Measurements from ENCODE around the gene BTBD6.

The BTBD6 gene

GRCh38 chr14:105241641-105242040, 6.7 kb upstream of the BTBD6 start:
- no peak for DNase-seq

DNA sequence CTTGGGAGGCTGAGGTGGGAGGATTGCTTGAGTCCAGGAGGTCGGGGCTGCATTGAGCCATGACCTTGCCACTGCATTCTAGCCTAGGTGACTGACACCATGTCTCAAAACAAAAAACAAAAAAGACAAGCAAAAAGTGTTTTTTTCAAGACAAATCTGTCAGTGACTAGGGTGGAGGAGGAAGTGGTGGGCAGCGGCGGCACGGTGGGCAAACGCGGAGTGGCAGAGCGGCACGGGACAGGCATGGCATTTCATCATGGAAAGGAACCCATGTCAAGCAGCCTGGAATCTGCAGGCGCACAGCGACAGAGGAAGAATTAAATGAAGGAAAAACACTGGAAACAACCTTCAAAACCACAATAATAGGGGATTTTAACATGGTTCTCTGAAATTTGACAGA, 4.0 kb upstream of the BTBD6 start:
- DNase-seq: no peak

DNA sequence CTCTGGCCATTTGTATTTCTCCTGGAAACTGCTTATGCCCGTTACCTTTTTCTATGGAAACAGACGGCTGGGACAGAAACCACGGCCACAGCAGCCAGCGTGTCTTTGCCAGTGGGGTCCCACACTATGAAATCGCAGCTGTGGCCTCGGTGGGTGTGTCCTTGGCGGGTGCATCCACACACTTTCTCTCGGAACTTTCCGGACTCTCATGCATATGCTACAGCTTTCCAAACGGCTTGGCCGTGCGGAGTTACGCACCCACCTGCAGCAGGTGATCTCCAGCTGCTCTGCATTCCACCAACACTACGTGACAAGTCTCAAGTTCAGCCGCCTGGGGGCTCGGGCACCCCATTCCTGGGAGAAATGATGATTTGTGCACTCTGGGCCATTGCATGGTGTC, 1.3 kb upstream of the BTBD6 start:
- DNase-seq: no peak

GRCh38 chr14:105247715-105248367, 492 bp upstream of the BTBD6 start:
- DNase-seq: no peak

GRCh38 chr14:105249182-105250007, 1.1 kb downstream of the BTBD6 start:
- DNase-seq: no peak

GRCh38 chr14:105250008-105250366, 1.7 kb downstream of the BTBD6 start:
- DNase-seq: no peak

GRCh38 chr14:105250986-105251385, 2.7 kb downstream of the BTBD6 start:
- no peak for DNase-seq

GRCh38 chr14:105251920-105252319, 3.6 kb downstream of the BTBD6 start:
- DNase-seq: no peak

DNA sequence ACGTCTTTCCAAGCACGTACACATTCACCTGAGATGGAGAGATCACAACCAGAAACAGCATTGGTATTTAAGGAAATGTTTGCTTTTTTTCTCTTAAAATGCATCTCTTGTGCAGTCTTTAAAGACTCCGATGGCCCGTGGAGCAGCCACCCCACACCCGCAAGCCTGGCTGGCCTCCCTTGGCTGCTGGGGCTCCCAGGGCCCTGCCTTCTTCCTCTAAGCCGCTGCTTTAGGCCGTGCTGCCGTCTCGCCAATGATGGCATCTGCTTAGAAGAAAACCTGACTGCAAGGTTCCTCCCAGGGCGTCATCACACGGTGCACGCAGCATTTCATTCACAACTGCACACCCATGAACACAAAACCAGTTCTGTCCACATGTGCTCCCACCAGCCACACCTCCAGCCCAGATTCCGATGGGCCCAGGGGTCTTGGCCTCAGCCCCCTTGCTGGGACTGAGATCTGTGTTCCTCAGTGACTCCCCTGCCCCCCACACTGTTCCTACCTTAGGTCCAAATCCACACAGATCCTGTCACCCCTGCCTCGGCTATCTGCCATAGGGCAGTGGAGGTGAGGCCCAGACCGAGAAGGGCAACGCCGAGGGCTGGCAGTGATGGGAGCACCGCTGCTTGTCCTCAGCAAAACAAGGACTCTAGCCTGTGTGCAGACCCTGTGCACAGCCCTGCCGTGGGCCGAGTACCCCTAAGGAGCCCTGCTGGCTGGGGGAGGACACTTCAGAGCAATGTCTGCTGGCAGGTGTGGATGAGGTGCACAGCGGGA, 4.4 kb downstream of the BTBD6 start:
- no peak for DNase-seq

- no peak for DNase-seq
Measured at GRCh38 chr14:105253329-105253682, 5.0 kb downstream of the BTBD6 start.

- DNase-seq: no peak
Measured at GRCh38 chr14:105255021-105255507, 6.7 kb downstream of the BTBD6 start.

DNA sequence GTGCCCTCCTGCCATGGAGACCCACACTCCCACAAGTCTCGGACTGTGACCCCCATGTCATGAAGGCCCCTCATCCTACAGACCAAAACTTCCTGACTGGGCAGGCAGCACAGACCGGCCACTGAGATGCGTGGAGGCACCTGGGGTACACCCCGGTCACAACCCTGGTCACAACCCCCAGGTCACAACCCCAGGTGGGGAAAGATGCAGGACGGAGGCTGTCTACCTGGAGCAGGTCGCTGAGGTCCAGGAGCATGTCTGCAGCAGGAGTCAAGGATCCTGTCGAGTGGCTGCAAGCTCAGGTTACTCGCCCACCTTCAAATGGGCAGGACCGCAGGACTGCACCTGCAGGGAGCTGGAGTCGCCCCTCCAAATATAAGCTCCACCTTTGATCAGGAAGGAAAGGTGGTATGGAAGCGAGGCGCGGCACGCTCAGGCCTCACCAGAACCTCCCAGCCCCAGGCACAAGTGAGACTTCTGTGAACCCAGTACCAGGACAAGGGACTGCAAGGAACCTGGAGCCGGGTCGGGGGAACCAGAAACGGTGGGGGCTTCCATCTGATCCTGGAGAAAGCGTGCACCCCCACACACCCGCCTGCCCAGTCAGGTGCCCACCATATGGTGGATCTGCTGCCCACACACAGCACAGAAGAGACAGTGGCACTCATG, 8.1 kb downstream of the BTBD6 start:
- DNase-seq: no peak

GRCh38 chr14:105257464-105257863, 9.1 kb downstream of the BTBD6 start:
- no peak for DNase-seq

DNA sequence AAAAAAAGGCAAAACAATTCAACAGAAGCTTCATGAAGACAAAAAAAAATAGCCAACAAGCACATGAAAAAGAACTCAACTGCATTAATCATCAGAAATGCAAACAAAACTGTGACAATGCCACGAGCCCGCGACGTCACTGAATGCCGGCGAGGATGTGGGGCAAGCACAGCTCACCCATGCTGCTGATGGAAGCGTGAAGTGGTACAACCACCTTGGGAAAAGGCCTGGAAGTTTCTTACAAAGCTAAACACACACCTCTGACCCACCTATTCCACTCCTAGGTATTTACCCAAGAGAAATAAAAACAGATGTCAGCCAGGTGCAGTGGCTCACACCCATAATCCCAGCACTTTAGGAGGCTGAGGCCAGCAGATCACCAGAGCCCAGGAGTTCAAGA, 10.5 kb downstream of the BTBD6 start:
- no peak for DNase-seq

DNA sequence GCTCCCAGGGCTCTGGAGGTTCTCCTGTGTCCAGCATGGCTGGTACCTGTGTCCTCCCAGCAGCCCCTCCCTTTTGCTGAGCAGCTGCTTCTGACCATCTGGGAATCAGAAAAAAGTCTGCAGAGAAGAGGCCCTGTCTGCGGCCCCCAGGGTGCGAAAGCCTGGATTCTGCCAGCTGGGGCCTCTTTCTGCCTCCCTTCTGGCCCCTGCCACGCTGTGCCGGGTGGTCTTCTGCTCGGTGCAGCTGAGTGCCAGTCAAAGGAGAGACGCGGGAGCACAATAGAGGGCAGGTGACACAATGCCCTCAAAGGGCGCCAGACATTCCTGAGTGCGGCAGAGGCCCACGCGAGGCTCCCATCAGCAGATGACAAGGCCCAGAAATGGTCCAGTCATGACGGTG, 12.6 kb downstream of the BTBD6 start:
- DNase-seq: no peak

DNA sequence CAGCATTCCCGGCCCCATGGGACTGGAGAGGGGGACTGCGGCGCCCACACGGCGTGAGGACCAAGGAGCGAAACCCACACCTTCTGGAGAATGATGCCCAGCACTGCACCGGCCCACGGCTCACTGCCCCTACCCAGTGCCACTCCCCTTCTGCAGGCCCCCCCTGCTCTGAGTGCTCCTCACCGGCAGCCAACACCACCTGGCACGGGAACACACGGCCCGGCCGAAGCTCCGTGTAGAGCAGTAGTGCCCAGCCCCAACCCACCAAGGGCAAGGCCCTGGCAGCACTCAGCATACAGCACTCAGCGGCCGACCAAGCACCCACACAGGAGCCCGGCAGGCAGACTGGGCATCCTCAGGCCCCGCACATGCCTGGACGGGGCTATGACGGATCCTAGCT, 13.4 kb downstream of the BTBD6 start:
- DNase-seq: no peak

- DNase-seq: no peak
Measured at GRCh38 chr14:105267820-105268548, 19.7 kb downstream of the BTBD6 start.

- DNase-seq: no peak
Measured at GRCh38 chr14:105268736-105269354, 20.5 kb downstream of the BTBD6 start.

GRCh38 chr14:105269405-105269804, 21.1 kb downstream of the BTBD6 start:
- no peak for DNase-seq

DNA sequence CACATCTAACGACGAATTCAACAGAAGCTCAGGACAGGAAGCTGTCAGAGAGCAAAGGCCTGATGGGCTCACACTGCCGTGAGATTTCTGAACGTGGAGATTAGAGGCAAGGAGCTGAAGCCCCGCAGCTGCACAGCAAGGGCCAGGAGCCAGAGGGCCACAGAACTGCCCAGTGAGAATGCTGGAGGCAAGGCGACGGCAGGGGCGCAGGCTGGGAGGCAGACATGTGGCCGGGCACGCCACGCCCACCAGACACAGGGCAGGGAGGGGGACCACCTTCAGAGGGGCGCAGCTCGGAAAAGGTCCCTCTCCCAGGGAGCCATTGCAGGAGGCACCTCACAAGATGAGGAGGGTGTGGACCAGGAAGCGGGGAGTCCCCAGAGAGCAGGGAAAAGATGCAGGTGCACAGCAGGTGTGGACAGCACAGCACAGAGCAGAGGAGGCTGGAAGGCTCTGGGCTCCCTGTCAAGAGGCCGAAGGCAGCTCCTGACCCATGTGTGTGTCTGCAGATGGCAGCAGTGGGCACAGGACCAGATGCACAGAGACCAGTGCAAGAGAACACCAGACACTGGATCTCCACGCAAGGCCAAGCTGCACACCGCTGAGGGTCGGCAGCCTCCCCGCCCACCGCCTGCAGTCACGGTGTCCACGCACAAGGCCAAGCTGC, 23.0 kb downstream of the BTBD6 start:
- DNase-seq: no peak

DNA sequence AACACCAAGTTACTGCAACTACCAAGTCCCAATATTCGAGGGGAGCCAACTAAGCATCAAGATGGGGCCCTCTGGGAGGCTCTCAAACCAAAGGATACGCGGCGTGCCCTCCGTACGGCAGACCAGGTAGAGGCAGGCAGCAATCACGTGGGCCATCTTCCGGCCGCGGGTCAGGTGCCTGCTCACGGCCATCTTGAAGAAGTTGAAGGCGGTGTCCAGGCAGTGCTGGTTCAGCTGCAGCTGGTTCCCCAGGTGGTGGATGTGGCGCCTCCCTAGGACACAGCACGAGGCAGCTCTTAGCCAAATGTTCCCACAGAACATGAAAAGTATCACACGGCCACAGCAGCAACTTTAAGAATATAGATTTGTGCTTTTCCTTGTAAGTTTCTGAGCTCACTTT, 24.3 kb downstream of the BTBD6 start:
- no peak for DNase-seq

- no peak for DNase-seq
Measured at GRCh38 chr14:105273062-105273461, 24.7 kb downstream of the BTBD6 start.

Measured in NCI-H446 (cell line).